ENCODE data around the gene FAM184B.

The FAM184B gene

DNA sequence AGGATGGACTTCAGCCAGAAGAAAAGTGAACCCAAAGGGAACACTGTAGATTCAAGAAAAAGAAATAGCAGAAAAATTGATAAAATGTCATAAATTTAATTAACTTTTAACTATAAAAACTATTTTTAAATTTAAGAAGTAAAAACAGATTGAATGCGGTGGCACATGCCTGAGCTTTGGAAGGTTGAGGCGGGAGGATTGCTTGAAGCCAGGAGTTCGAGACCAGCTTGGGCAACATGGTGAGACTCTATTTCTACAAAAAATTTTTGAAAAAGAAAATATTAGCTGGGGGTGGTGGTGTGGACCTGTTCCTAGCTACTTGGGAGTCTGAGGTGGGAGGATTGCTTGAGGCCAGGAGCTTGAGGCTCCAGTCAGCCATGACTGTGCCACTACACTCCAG lies 3.0 kb downstream of the FAM184B start:
- Histone ChIP-seq H3K4me3 (no peak overlapping the region), H3K27ac (no peak overlapping the region)
- DNase-seq (ENCODE audit: low spot score) = no peak
- TF ChIP-seq, protein P1, sequence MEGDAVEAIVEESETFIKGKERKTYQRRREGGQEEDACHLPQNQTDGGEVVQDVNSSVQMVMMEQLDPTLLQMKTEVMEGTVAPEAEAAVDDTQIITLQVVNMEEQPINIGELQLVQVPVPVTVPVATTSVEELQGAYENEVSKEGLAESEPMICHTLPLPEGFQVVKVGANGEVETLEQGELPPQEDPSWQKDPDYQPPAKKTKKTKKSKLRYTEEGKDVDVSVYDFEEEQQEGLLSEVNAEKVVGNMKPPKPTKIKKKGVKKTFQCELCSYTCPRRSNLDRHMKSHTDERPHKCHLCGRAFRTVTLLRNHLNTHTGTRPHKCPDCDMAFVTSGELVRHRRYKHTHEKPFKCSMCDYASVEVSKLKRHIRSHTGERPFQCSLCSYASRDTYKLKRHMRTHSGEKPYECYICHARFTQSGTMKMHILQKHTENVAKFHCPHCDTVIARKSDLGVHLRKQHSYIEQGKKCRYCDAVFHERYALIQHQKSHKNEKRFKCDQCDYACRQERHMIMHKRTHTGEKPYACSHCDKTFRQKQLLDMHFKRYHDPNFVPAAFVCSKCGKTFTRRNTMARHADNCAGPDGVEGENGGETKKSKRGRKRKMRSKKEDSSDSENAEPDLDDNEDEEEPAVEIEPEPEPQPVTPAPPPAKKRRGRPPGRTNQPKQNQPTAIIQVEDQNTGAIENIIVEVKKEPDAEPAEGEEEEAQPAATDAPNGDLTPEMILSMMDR (IDR thresholded peaks at IDR 0.05) = no peak

DNA sequence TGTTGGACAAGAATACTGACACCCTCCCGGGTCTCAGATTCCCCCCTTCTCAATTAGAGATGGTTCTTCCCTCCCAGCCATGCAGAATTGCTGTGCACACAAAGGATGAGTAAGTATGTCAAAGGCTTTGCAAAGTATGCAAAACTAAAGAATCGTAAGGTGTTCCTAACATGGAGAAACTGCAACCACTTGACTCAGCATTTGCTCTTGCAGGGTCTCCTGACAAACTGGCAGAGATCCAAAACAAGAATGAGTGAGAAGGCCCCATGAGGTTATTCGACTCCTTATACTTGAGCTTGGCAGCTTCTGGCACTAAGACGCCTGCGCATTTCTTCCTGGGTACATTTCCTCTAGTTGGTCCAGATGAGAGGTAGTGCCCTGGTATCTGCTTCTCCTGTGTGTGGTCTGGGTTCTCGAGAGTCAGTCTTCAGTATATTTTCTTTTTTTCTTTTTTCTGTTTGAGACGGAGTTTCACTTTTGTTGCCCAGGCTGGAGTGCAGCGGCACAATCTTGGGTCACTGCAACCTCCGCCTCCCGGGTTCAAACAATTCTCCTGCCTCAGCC lies 8.2 kb downstream of the FAM184B start:
- TF ChIP-seq, protein P1 (IDR thresholded peaks at IDR 0.05) = no peak
- Histone ChIP-seq H3K27ac (no peak overlapping the region), H3K4me3 (no peak overlapping the region)
- DNase-seq (ENCODE audit: low spot score) = no peak

DNA sequence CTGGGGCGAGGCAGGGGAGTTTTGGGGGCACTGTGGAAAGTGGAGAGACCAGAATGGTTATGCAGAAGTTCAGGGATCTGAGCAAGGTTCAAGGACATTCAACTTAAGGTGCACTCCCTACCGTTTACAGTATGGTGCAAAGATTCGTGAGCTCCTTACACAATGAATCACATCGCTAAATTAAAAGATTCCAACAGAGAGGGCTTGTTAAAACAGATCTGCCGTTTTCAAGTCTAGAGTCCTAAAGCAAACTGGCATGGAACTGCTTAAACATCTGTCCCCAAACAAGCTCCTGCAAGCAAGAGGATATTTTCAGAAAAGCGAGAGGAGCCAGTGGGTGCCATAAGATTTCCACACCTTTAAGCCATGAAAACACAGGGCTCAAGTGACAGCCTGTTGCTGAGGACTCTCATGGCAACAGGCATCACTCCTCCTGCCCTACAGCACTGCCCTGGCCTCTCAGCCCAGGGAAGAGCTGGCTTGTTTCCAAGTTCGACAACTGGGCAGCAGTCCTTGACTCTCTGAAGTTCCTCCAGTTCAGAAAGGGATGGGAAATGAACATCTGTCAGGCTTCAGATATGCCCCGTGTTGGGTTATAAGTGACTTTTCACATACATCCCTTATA lies 10.0 kb downstream of the FAM184B start:
- TF ChIP-seq, protein P1 (IDR thresholded peaks at IDR 0.05) = no peak
- H3K4me3 ChIP-seq = no peak overlapping the region
- H3K27ac ChIP-seq = no peak overlapping the region
- DNase-seq (ENCODE audit: low spot score) = no peak

DNA sequence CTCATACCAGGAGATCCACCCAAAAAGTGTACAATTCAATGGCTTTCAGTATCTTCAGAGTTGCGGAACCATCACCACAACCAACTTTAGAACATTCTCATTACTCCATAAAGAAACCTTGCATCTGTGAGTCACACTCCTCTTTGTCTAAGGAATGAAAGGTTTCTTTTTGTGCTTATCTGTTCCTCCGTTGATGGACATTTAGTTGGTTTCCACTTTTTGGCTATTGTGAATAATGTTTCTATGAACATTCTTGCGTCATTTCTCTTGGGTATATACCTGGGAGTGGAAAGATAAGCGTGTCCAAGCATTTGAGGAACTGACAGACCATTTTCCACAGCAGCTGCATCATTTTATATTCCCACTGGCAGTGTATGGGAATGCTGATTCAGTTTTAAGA lies 10.6 kb downstream of the FAM184B start:
- Histone ChIP-seq H3K4me3 (no peak overlapping the region), H3K27ac (no peak overlapping the region)
- no peak for DNase-seq (ENCODE audit: low spot score)
- TF ChIP-seq, protein P1 (IDR thresholded peaks at IDR 0.05) = no peak

DNA sequence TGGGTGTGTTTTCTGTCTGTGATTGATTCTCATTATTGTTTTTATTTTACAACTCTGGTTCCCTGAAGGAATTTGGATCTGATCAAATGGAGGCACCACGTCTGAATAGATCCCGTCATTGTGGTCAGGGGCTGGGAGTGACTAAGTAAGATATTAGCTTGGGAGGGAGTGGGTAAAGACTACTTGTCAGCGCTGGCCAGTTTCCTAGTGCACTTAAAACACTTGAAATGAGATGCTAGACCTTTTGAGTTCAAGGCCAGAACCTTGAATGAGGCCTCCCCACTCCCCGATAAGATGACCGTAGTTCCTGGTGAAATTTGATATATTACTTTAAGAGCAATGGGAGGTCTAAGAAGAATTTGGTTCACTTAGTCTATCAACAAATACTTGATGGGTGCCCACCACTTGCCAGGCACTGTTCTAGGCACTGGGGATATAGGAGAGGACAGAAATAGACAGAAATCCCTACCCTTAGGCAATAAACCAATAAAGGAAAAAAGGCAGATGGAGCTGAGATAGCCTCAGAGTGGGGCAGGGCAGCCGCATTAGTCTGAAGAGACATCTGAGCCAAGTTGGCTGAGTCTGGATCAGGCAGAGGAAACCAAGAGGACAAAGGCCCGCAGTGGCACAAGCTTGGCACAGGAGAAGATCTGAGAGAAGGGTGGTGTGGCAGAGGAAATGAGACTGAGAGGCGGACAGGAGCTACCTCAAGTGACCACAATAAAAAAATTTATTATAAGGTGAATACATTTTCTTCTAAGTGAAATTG lies 11.8 kb downstream of the FAM184B start:
- H3K27ac ChIP-seq = no peak overlapping the region
- no peak overlapping the region for H3K4me3 ChIP-seq
- DNase-seq (ENCODE audit: low spot score) = no peak
- TF ChIP-seq, protein P1 (IDR thresholded peaks at IDR 0.05) = no peak

DNA sequence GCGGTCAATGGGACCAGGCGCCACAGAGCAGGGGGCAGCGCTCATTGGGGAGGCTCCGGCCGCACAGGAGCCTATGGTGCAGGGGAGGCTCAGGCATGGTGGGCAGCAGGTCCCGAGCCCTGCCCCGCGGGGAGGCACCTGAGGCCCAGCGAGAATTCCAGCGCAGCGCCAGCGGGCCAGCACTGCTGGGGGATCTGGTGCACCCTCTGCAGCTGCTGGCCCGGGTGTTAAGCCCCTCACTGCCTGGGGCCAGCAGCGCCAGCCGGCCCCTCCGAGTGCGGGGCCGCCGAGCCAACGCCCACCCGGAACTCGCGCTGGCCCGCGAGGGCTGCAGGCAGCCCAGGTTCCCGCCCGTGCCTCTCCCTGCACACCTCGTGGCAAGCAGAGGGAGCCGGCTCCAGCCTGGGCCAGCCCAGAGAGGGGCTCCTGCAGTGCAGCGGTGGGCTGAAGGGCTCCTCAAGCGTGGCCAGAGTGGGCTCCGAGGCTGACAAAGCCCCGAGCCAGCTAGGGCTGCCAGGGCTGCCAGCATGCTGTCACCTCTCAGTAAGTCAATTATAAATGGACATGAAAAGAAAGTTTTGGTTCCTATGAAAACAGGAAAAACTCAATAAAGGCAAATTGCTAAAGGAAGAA lies 14.5 kb downstream of the FAM184B start:
- TF ChIP-seq, protein P1 (IDR thresholded peaks at IDR 0.05) = no peak
- no peak overlapping the region for H3K27ac ChIP-seq
- DNase-seq (ENCODE audit: low spot score) = no peak
- no peak overlapping the region for H3K4me3 ChIP-seq
